Sigmoid colon (tissue), 7 donors: ENCODE results near the gene MAD1L1. TPM values are rescaled to one million over a fixed set of nuclear protein-coding genes. Genes with fewer than 3 reads are reported as not detected.

Source experiments
- DNase-seq: peaks from one replicate; pipeline ENCODE4 v3.0.0-alpha.2; 2019
- H3K27ac ChIP-seq, 4 donors: fragments of 200-600 bp; sonication (generic); one replicate each; pipeline ENCODE4 v1.5.1; 2016 to 2019; ENCODE audit warnings: mild to moderate bottlenecking in 1 of 4
- H3K27me3 ChIP-seq, 3 donors: fragments of 200-600 bp; sonication (generic); one replicate each; pipeline ENCODE4 v1.5.1; 2019; ENCODE audit warnings: mild to moderate bottlenecking in 1 of 3
- H3K36me3 ChIP-seq, 4 donors: fragments of 200-600 bp; sonication (generic); one replicate each; pipeline ENCODE4 v1.5.1; 2016 to 2019
- H3K4me1 ChIP-seq, 4 donors: fragments of 200-600 bp; sonication (generic); one replicate each; pipeline ENCODE4 v1.5.1; 2017 to 2019
- H3K4me3 ChIP-seq, 4 donors: fragments of 200-600 bp; sonication (generic); one replicate each; pipeline ENCODE4 v1.5.1; 2017 to 2019; ENCODE audit warnings: mild to moderate bottlenecking in 2 of 4, moderate library complexity in 1 of 4
- H3K9me3 ChIP-seq, 4 donors: fragments of 200-600 bp in 3 of 4; sonication (generic) in 3 of 4; one replicate each; pipeline versions ENCODE4 v1.5.1 to v1.6.1; 2013 to 2019
- EP300 ChIP-seq, 4 donors: sonication (generic); formaldehyde crosslinking; IDR thresholded peaks; one replicate each; pipeline ENCODE4 v1.6.1; 2017; ENCODE audit warnings: antibody characterized with exemption in 4 of 4
- POLR2A ChIP-seq, 2 donors: fragments of 450-650 bp; IDR thresholded peaks; one replicate each; pipeline ENCODE4 v1.6.1; 2016; ENCODE audit warnings: antibody characterized with exemption in 2 of 2, mild to moderate bottlenecking in 2 of 2, moderate library complexity in 2 of 2
- POLR2AphosphoS5 ChIP-seq, 4 donors: sonication (generic); formaldehyde crosslinking; IDR thresholded peaks; one replicate each; pipeline ENCODE4 v1.6.1; 2017; ENCODE audit warnings: antibody characterized with exemption in 4 of 4
- WGBS, 2 donors: extraction: QIAGEN DNeasy Blood & Tissue Kit; methylation state at CpG; one replicate each; pipeline ENCODE4 v1.1.7; 2013; 5-methylcytosine and 5-hydroxymethylcytosine counted together
- intact Hi-C: fragments of 100-400 bp; cut with DNase I; formaldehyde crosslinking; loops from one replicate; pipeline ENCODE4 v1.15.1; 2023
- polyA plus RNA-seq, 3 donors: library from polyadenylated mRNA; stranded (reverse); fragments of 200-250 nt; gene quantifications; one replicate each; pipeline ENCODE4 v1.2.3, GENCODE V29; 2013
- total RNA-seq, 4 donors: library from RNA; depleted of rRNA; stranded (reverse); fragments of >200 nt; gene quantifications; one replicate each; pipeline ENCODE4 v1.1.0, GENCODE V29; 2016
- TF ChIP-seq, protein P1 (sequence below), 4 experiments: fragments of 450-650 bp in 3 of 4; fragments of 200-600 bp in 1 of 4; IDR thresholded peaks; one replicate each; pipeline ENCODE4 v1.5.1; 2016 to 2019; ENCODE audit warnings: antibody characterized with exemption in 4 of 4, mild to moderate bottlenecking in 3 of 4, moderate library complexity in 2 of 4
- donor health status: healthy with polysubstance abuse.
- donor health status: Bipolar disorder and iron deficiency.
- donor health status: healthy.

Gene MAD1L1
- total and polyA plus RNA-seq, 7 donors, result 10.2 to 38.4 (median 20.6) TPM

DNA sequence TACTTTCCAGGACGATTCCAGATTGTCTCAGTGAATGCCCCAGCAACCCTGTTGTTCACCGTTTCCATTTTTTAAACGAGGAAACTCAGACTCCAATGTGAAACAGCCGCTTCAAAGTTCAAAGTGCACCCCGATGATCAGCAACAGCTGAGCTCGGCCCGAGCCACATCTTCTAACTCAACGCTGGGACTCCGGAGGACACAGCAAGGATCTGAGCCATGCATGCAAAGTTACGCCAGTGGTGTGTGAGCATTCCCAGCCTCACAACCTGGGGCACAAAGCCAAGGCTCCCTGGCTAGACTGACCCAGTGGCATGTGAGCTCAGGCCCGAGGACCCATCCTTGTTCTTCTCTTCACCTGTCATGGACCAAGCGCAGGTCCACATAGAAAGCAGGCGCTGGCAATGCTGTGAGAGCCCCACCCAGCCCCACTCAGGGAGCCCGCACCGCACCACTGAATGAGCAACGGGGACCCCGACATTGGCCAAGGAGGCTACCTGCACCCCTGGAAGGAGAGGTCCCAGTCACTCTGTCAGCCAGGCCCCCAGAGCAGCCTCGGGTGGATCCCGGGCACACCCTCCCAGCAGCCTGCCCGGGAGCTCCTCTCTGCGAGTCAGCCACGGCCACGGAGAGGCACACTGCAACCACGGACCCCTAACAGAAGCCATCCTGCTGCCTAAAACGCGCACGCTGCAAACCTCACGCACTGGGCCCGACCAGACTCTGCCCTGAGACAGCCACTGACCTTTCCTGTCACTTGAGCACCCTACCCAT, 82.9 kb downstream of the MAD1L1 start:
- no peak for DNase-seq
- H3K36me3 ChIP-seq, result peaks cover 0 to 28% (median 14%) of the 10 kb centered on the region in 4 donors
- no peak overlapping the region for H3K4me3 ChIP-seq
- no peaks in the 10 kb centered on the region for H3K27me3 ChIP-seq
- intact Hi-C loops, result no loop called here
- H3K27ac ChIP-seq, result no peak overlapping the region
- 91 to 93% methylated on average over 29 of the region's 29 CpGs for WGBS, 2 donors
- no peaks in the 10 kb centered on the region for H3K9me3 ChIP-seq
- peaks cover 0 to 10% (median 0%) of the 10 kb centered on the region in 4 donors for H3K4me1 ChIP-seq
- TF ChIP-seq EP300 (IDR thresholded peaks at IDR 0.05), result no peak
- TF ChIP-seq POLR2A (IDR thresholded peaks at IDR 0.05), result no peak
- TF ChIP-seq POLR2AphosphoS5 (IDR thresholded peaks at IDR 0.05), result no peak
- TF ChIP-seq, protein P1, sequence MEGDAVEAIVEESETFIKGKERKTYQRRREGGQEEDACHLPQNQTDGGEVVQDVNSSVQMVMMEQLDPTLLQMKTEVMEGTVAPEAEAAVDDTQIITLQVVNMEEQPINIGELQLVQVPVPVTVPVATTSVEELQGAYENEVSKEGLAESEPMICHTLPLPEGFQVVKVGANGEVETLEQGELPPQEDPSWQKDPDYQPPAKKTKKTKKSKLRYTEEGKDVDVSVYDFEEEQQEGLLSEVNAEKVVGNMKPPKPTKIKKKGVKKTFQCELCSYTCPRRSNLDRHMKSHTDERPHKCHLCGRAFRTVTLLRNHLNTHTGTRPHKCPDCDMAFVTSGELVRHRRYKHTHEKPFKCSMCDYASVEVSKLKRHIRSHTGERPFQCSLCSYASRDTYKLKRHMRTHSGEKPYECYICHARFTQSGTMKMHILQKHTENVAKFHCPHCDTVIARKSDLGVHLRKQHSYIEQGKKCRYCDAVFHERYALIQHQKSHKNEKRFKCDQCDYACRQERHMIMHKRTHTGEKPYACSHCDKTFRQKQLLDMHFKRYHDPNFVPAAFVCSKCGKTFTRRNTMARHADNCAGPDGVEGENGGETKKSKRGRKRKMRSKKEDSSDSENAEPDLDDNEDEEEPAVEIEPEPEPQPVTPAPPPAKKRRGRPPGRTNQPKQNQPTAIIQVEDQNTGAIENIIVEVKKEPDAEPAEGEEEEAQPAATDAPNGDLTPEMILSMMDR (IDR thresholded peaks at IDR 0.05), result no peak

- H3K27me3 ChIP-seq, result no peaks in the 10 kb centered on the region
- no peak for TF ChIP-seq POLR2A (IDR thresholded peaks at IDR 0.05)
- TF ChIP-seq POLR2AphosphoS5 (IDR thresholded peaks at IDR 0.05), result no peak
- TF ChIP-seq, protein P1 (IDR thresholded peaks at IDR 0.05), result no peak
- TF ChIP-seq EP300 (IDR thresholded peaks at IDR 0.05), result no peak
- H3K36me3 ChIP-seq, result peaks cover 0 to 28% (median 14%) of the 10 kb centered on the region in 4 donors
- H3K4me3 ChIP-seq, result no peak overlapping the region
- WGBS, 2 donors, result 96 to 97% methylated on average over 7 of the region's 7 CpGs
- H3K4me1 ChIP-seq, result peaks cover 0 to 10% (median 0%) of the 10 kb centered on the region in 4 donors
- no peaks in the 10 kb centered on the region for H3K9me3 ChIP-seq
- DNase-seq, result no peak
- intact Hi-C loops, result no loop called here
- H3K27ac ChIP-seq, result no peak overlapping the region
These were observed 83.9 kb downstream of the MAD1L1 start for GRCh38 chr7:2148814-2149213.

DNA sequence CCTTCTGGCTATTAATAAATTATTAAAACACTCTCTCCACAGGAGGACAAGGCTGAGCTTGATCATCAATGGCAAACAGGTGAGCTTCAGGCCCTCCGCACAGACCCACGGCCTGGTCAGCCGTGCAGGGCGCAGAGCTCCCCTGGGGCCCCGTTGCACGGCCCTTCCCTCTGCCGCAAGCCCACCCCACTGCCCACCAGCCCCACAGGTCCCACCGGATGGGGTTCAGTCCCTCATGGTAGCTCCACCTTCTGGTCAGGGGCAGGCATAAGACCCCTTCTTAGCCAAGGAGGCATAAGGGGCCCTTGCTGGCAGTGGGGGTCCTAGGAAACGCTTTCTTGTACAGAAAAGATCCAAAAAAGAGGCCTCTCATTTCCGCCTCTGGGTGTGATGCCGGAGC, 84.6 kb downstream of the MAD1L1 start:
- Histone ChIP-seq H3K4me1 (peaks cover 0 to 10% (median 0%) of the 10 kb centered on the region in 4 donors), H3K27me3 (no peaks in the 10 kb centered on the region), H3K4me3 (no peak overlapping the region), H3K27ac (no peak overlapping the region), H3K36me3 (peaks cover 0 to 28% (median 14%) of the 10 kb centered on the region in 4 donors), H3K9me3 (no peaks in the 10 kb centered on the region)
- DNase-seq, result no peak
- intact Hi-C loops, result no loop called here
- no peak for TF ChIP-seq POLR2AphosphoS5 (IDR thresholded peaks at IDR 0.05)
- no peak for TF ChIP-seq EP300 (IDR thresholded peaks at IDR 0.05)
- TF ChIP-seq POLR2A (IDR thresholded peaks at IDR 0.05), result no peak
- TF ChIP-seq, protein P1 (IDR thresholded peaks at IDR 0.05), result no peak
- WGBS, 2 donors, result 94% methylated on average over 11 of the region's 11 CpGs

- Histone ChIP-seq H3K9me3 (no peaks in the 10 kb centered on the region), H3K4me3 (no peak overlapping the region), H3K27ac (no peak overlapping the region), H3K4me1 (peaks cover 0 to 10% (median 0%) of the 10 kb centered on the region in 4 donors), H3K27me3 (no peaks in the 10 kb centered on the region), H3K36me3 (peaks cover 0 to 28% (median 14%) of the 10 kb centered on the region in 4 donors)
- DNase-seq, result no peak
- TF ChIP-seq, protein P1 (IDR thresholded peaks at IDR 0.05), result no peak
- no peak for TF ChIP-seq POLR2AphosphoS5 (IDR thresholded peaks at IDR 0.05)
- TF ChIP-seq POLR2A (IDR thresholded peaks at IDR 0.05), result no peak
- no peak for TF ChIP-seq EP300 (IDR thresholded peaks at IDR 0.05)
- WGBS, 2 donors, result 95 to 96% methylated on average over 35 of the region's 35 CpGs
- intact Hi-C loops, result no loop called here
These were observed 85.9 kb downstream of the MAD1L1 start for GRCh38 chr7:2146676-2147472.
